A549 (cell line): ENCODE measurements around the gene BCKDK. TPM values are rescaled to one million over a fixed set of nuclear protein-coding genes. Genes with fewer than 3 reads are reported as not detected.

ENCODE experiments used
- ATAC-seq, 2 experiments: fragments of 200-7000 bp in 1 of 2; fragments of >200 bp in 1 of 2; cut with Nextera tagmentation in 1 of 2; cut with Tn5 transposase in 1 of 2; 3 replicates each; pipeline versions ENCODE4 v1.8.0 to v1.9.1; 2018 to 2020; ENCODE audit warnings: mild to moderate bottlenecking in 1 of 2, moderate library complexity in 1 of 2
- CTCF ChIA-PET: fragments of 300-600 bp; sonication (Branson Sonifier 250); formaldehyde crosslinking; extraction: SDS; loops from one replicate; lab custom pipeline; 2021; ENCODE audit warnings: antibody characterized with exemption, inconsistent platforms; lab: Yijun Ruan, JAX
- POLR2A ChIA-PET: fragments of 350-600 bp; formaldehyde crosslinking; extraction: SDS; loops from one replicate; lab custom pipeline; 2021; ENCODE audit warnings: antibody characterized with exemption, inconsistent platforms; lab: Yijun Ruan, JAX
- DNase-seq, 2 experiments: peaks; one replicate each; pipeline versions ENCODE4 v3.0.0 to v3.0.0-alpha.2; 2011 to 2016; ENCODE audit warnings: low read depth in 1 of 2, low spot score in 1 of 2
- FAIRE-seq: peaks from 2 replicates; lab custom pipeline; 2011; peaks lifted over from hg19 to GRCh38; lab: Jason Lieb, UNC
- H3K27ac ChIP-seq, 2 experiments: fragments of >200 bp; sonication (Bioruptor Twin); formaldehyde crosslinking; 3 replicates each; pipeline ENCODE4 v1.5.1; 2016 to 2017
- H3K4me1 ChIP-seq: fragments of >200 bp; sonication (Bioruptor Twin); formaldehyde crosslinking; 3 replicates; pipeline ENCODE4 v1.6.1; 2016
- H3K4me2 ChIP-seq: fragments of >200 bp; sonication (Bioruptor Twin); formaldehyde crosslinking; 3 replicates; pipeline ENCODE4 v1.6.1; 2016
- H3K4me3 ChIP-seq: fragments of >200 bp; sonication (Bioruptor Twin); formaldehyde crosslinking; 3 replicates; pipeline ENCODE4 v1.5.1; 2016
- H3K9me3 ChIP-seq: fragments of >200 bp; sonication (Bioruptor Twin); formaldehyde crosslinking; 3 replicates; pipeline ENCODE4 v1.6.1; 2016
- CEBPB ChIP-seq, 2 experiments: fragments of >200 bp in 1 of 2; sonication (Bioruptor Twin) in 1 of 2; formaldehyde crosslinking in 1 of 2; IDR thresholded peaks; 2 replicates each; pipeline ENCODE4 v1.6.1; 2012 to 2016
- CHD4 ChIP-seq: fragments of 200-600 bp; sonication (generic); IDR thresholded peaks from 2 replicates; pipeline ENCODE4 v1.6.1; 2016; ENCODE audit warnings: antibody characterized with exemption, mild to moderate bottlenecking, borderline replicate concordance
- EHMT2 ChIP-seq: fragments of 200-600 bp; sonication (generic); IDR thresholded peaks from 2 replicates; pipeline ENCODE4 v1.6.1; 2016; ENCODE audit warnings: antibody characterized with exemption, low read depth, mild to moderate bottlenecking, moderate library complexity
- FOSL2 ChIP-seq, 2 experiments: fragments of 450-650 bp in 1 of 2; fragments of >200 bp in 1 of 2; sonication (Bioruptor Twin) in 1 of 2; formaldehyde crosslinking; IDR thresholded peaks; 2 replicates each; pipeline versions ENCODE4 v1.5.0 to v1.6.1; 2016 to 2020; ENCODE audit warnings: mild to moderate bottlenecking in 1 of 2, moderate library complexity in 1 of 2
- JUNB ChIP-seq: fragments of >200 bp; sonication (Bioruptor Twin); formaldehyde crosslinking; IDR thresholded peaks from 2 replicates; pipeline ENCODE4 v1.6.1; 2016
- KDM1A ChIP-seq: fragments of 200-600 bp; sonication (generic); IDR thresholded peaks from 2 replicates; pipeline ENCODE4 v1.6.1; 2016; ENCODE audit warnings: low read depth, mild to moderate bottlenecking
- MAZ ChIP-seq: fragments of 150-350 bp; IDR thresholded peaks from 2 replicates; pipeline ENCODE4 v1.6.1; 2014; ENCODE audit warnings: antibody characterized with exemption, low read depth, low read length, borderline replicate concordance
- NR3C1 ChIP-seq: fragments of >200 bp; sonication (Bioruptor Twin); formaldehyde crosslinking; IDR thresholded peaks from 3 replicates; pipeline ENCODE4 v1.6.1; 2017
- PHF8 ChIP-seq: fragments of 200-600 bp; sonication (generic); IDR thresholded peaks from 2 replicates; pipeline ENCODE4 v1.6.1; 2016; ENCODE audit warnings: low read depth, mild to moderate bottlenecking, antibody characterized with exemption, moderate library complexity, borderline replicate concordance
- RAD21 ChIP-seq, 2 experiments: fragments of >200 bp in 1 of 2; sonication (Bioruptor Twin) in 1 of 2; formaldehyde crosslinking in 1 of 2; IDR thresholded peaks in 1 of 2; conservative IDR thresholded peaks in 1 of 2; 2 replicates in 1 of 2; 3 replicates in 1 of 2; pipeline ENCODE4 v1.6.1; 2012 to 2018; ENCODE audit warnings: inconsistent platforms in 1 of 2
- RCOR1 ChIP-seq: fragments of 150-350 bp; IDR thresholded peaks from 2 replicates; pipeline ENCODE4 v1.6.1; 2014; ENCODE audit warnings: antibody characterized with exemption, low read length, low read depth
- TFCP2L1 ChIP-seq: fragments of 250-450 bp; sonication (Bioruptor Pico); IDR thresholded peaks from 2 replicates; pipeline ENCODE4 v1.5.0; 2021; ENCODE audit warnings: mild to moderate bottlenecking
- WGBS: methylation state at CpG from one replicate; pipeline ENCODE4 v1.1.6; 2017; ENCODE audit errors: missing lambda C conversion rate; 5-methylcytosine and 5-hydroxymethylcytosine counted together
- polyA plus RNA-seq, 4 experiments: library from polyadenylated mRNA; depleted of rRNA in 3 of 4; stranded (reverse); fragments of >200 nt; fragmentation: RNase III in 1 of 4; extraction: RNeasy Plus Mini Kit Qiagen cat#74134 plus additional on column Dnase treatment in 1 of 4; gene quantifications; 2 replicates in 3 of 4; 3 replicates in 1 of 4; pipeline ENCODE4 v1.2.3, GENCODE V29; 2011 to 2017
- TF ChIP-seq, protein P1 (sequence below): fragments of 250-450 bp; sonication (Bioruptor Pico); IDR thresholded peaks from 2 replicates; pipeline ENCODE4 v1.5.0; 2020; ENCODE audit warnings: low read depth, mild to moderate bottlenecking, moderate library complexity
- TF ChIP-seq, protein P2 (sequence below): fragments of >200 bp; sonication (Bioruptor Twin); formaldehyde crosslinking; IDR thresholded peaks from 2 replicates; pipeline ENCODE4 v1.6.1; 2016
- TF ChIP-seq, protein P3 (sequence below): fragments of 150-350 bp; IDR thresholded peaks from 2 replicates; pipeline ENCODE4 v1.6.1; 2014; ENCODE audit warnings: low read depth, mild to moderate bottlenecking, low read length
- TF ChIP-seq, protein P4 (sequence below): IDR thresholded peaks from 2 replicates; pipeline ENCODE4 v1.6.1; 2012

BCKDK gene
- polyA plus RNA-seq, 2 of the 4 experiments (the other 2 are of a cell fraction), result 20.7 to 36.7 TPM

DNA sequence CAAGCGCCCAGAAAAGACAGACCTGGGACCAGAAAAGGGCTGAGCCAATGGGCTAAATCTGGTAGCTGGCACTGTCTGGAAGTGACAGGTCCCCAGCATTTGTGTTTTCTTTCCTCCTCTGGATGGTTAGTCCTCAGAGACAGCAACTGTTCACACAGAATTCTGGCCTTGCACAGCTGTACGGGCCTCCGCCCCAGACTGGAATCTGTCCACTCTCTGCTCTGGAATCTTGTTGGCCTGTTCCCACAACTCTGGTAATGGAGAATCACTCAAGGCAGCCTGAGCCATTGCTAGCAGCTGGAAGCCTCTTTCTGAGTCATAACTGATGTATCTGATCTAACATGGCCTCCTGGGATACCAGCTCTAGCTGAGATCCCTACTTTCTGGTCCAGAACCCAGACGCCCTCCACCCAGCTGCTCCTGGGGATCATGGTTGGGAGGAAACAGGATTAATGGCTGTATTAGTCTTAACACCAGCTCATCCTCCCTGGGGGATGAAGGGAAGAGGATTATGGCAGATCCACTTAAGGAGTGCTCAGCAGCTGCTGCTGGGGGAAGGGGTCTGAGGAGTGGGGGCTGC, 43.2 kb upstream of the BCKDK start:
- Histone ChIP-seq H3K4me2 (peak overlapping the region; percentile 58), H3K27ac (peak overlapping the region; percentile 70 to 75), H3K9me3 (no peaks in the 10 kb centered on the region), H3K4me1 (peaks cover 13% of the 10 kb centered on the region), H3K4me3 (no peak overlapping the region)
- FAIRE-seq (no peak), ATAC-seq (peak; percentile 84 to 86), DNase-seq (peak; percentile 55 to 74)
- ChIA-PET POLR2A (interaction anchor here (1.3 to 1.5 kb wide), 3 partner anchors 9 to 68 kb away, joined by 5 to 11 read pairs (median 6); partner anchors contain the start of genes ZNF646 and ZNF668), CTCF (interaction anchor here (1.3 to 6.5 kb wide), 2 partner anchors 9 to 80 kb away, joined by 4 to 58 read pairs; partner anchors contain the start of genes HSD3B7 and ZNF668)
- no peak for TF ChIP-seq NR3C1
- no peak for TF ChIP-seq FOSL2 (IDR thresholded peaks at IDR 0.05)
- TF ChIP-seq FOSL2 (CRISPR knock-in tag; IDR thresholded peaks at IDR 0.05), result peak; percentile 45; the same call in 1 of the 2 replicates
- 57% methylated on average over 4 of the region's 4 CpGs for WGBS

DNA sequence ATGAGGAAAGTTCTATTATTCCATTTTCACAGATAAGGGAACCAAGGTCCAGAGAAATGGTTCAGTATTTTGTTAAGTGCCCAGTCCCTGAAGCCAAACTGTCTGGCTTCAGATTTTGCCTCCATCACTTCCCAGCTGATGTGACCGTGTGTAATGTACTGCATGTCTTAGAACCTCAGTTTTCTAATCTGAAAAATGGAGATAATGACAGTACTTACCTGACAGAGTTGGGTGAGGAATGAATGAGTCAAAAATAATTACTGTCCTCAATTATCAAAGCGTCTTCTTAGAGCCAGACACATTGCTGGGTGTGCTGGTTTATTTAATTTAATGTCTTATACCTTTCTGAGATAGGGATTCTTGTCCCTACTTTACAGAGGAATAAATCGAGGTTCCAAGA, 40.8 kb upstream of the BCKDK start:
- Histone ChIP-seq H3K27ac (no peak overlapping the region), H3K4me3 (no peak overlapping the region), H3K9me3 (no peaks in the 10 kb centered on the region), H3K4me1 (peaks cover 22% of the 10 kb centered on the region), H3K4me2 (no peak overlapping the region)
- WGBS, result 87% methylated on average over 3 of the region's 3 CpGs
- CTCF ChIA-PET, result interaction anchor here (1.2 to 6.5 kb wide), 4 partner anchors 18 to 82 kb away, joined by 3 to 58 read pairs (median 4); partner anchors contain the start of gene HSD3B7
- TF ChIP-seq RAD21 (conservative IDR thresholded peaks at IDR 0.05 in 1 of 2, IDR thresholded peaks at IDR 0.05 in 1 of 2), result no peak
- TF ChIP-seq, protein P1, sequence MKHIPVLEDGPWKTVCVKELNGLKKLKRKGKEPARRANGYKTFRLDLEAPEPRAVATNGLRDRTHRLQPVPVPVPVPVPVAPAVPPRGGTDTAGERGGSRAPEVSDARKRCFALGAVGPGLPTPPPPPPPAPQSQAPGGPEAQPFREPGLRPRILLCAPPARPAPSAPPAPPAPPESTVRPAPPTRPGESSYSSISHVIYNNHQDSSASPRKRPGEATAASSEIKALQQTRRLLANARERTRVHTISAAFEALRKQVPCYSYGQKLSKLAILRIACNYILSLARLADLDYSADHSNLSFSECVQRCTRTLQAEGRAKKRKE (CRISPR knock-in tag), result no peak
- TF ChIP-seq, protein P2, sequence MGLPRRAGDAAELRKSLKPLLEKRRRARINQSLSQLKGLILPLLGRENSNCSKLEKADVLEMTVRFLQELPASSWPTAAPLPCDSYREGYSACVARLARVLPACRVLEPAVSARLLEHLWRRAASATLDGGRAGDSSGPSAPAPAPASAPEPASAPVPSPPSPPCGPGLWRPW, result no peak
- TF ChIP-seq KDM1A, result no peak
- TF ChIP-seq, protein P3, sequence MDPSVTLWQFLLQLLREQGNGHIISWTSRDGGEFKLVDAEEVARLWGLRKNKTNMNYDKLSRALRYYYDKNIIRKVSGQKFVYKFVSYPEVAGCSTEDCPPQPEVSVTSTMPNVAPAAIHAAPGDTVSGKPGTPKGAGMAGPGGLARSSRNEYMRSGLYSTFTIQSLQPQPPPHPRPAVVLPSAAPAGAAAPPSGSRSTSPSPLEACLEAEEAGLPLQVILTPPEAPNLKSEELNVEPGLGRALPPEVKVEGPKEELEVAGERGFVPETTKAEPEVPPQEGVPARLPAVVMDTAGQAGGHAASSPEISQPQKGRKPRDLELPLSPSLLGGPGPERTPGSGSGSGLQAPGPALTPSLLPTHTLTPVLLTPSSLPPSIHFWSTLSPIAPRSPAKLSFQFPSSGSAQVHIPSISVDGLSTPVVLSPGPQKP, result no peak
- no peak for FAIRE-seq
- DNase-seq, result no peak
- POLR2A ChIA-PET, result interaction anchor here (0.6 kb wide), 2 partner anchors 68 to 384 kb away, joined by 3 to 4 read pairs; no protein-coding TSS in a partner anchor
- no peak for ATAC-seq

DNA sequence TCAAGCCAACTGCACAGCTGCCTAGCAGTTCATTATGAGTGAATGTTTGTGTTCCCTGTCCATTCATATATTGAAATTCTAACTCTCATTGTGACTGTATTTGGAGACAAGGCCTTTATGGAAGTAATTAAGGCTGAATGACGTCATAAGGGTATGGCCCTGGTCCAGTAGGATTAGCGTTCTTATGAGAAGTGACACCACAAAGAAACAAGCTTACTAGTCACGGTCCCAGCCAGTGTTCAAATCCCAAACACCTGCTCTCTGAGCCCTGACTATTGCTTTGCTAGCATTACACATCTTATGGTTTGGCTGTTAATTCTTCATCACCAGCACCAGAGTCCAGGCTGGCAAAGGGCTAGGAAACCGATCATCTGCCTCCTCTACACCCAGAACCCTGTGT, 36.3 kb upstream of the BCKDK start:
- FAIRE-seq, result no peak
- TF ChIP-seq PHF8 (no peak), RAD21 (conservative IDR thresholded peaks at IDR 0.05 in 1 of 2, IDR thresholded peaks at IDR 0.05 in 1 of 2) (no peak), RCOR1 (no peak), EHMT2 (no peak), MAZ (no peak), TFCP2L1 (no peak), CHD4 (no peak), CEBPB (IDR thresholded peaks at IDR 0.05) (no peak), JUNB (no peak)
- TF ChIP-seq, protein P4, sequence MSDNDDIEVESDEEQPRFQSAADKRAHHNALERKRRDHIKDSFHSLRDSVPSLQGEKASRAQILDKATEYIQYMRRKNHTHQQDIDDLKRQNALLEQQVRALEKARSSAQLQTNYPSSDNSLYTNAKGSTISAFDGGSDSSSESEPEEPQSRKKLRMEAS, result no peak
- TF ChIP-seq, protein P2, result no peak
- TF ChIP-seq, protein P1 (CRISPR knock-in tag), result no peak
- Histone ChIP-seq H3K4me2 (peak overlapping the region; percentile 92), H3K27ac (peak overlapping the region; percentile 98), H3K9me3 (no peaks in the 10 kb centered on the region), H3K4me1 (peaks cover 19% of the 10 kb centered on the region), H3K4me3 (peak overlapping the region; percentile 90)
- ChIA-PET POLR2A (no interaction called here), CTCF (interaction anchor here (1.5 to 3.6 kb wide), 2 partner anchors 70 to 87 kb away, joined by 4 to 21 read pairs; partner anchors contain the start of gene HSD3B7)
- 16% methylated on average over 4 of the region's 4 CpGs for WGBS
- ATAC-seq, result no peak
- DNase-seq, result no peak
